A549 treated with AZD2906 at 1 μM for 4 hours (cell line): ENCODE results near the gene UGT1A7. TPM values are rescaled to one million over a fixed set of nuclear protein-coding genes. Genes with fewer than 3 reads are reported as not detected.

Source experiments
- total RNA-seq: library from RNA; stranded (reverse); fragments of 200-300 nt; extraction: Qiagen RNA extraction; gene quantifications from 5 replicates; pipeline ENCODE4 v1.2.3, GENCODE V29; 2022

Gene UGT1A7
- total RNA-seq = 3.4 to 5.0 TPM (median 3.5 TPM) in 5 replicates

DNA sequence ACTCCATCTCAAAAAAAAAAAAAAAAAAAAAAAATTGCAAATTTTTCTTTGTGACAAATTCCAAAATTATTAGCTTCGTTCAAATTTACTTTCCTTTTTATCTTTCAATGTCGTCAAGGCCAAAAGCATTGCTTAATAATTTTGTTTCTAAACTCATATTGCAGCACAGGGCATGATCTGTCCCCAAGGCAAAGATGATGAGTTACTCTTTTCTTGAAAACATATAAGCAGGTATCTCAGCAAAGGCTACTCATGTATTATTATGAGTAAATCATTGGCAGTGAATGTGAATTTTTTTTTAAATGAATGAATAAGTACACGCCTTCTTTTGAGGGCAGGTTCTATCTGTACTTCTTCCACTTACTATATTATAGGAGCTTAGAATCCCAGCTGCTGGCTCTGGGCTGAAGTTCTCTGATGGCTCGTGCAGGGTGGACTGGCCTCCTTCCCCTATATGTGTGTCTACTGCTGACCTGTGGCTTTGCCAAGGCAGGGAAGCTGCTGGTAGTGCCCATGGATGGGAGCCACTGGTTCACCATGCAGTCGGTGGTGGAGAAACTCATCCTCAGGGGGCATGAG is at the start of gene UGT1A7:
UGT1A7 (plus strand) TSS at position 381 of the 579 bp plus-strand sequence; CDS start at position 418, 37 bp downstream.

DNA sequence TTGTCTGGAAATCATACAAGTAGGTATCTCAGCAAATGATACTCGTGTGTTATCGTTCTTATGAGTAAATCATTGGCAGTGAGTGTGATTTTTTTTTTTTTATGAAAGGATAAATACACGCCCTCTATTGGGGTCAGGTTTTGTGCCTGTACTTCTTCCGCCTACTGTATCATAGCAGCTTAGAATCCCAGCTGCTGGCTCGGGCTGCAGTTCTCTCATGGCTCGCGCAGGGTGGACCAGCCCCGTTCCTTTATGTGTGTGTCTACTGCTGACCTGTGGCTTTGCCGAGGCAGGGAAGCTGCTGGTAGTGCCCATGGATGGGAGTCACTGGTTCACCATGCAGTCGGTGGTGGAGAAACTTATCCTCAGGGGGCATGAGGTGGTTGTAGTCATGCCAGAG is 45.4 kb upstream of the UGT1A7 start, which contains the start of gene UGT1A10:
UGT1A10 (plus strand) TSS at position 143 of the 400 bp plus-strand sequence; CDS start at position 218, 75 bp downstream.

DNA sequence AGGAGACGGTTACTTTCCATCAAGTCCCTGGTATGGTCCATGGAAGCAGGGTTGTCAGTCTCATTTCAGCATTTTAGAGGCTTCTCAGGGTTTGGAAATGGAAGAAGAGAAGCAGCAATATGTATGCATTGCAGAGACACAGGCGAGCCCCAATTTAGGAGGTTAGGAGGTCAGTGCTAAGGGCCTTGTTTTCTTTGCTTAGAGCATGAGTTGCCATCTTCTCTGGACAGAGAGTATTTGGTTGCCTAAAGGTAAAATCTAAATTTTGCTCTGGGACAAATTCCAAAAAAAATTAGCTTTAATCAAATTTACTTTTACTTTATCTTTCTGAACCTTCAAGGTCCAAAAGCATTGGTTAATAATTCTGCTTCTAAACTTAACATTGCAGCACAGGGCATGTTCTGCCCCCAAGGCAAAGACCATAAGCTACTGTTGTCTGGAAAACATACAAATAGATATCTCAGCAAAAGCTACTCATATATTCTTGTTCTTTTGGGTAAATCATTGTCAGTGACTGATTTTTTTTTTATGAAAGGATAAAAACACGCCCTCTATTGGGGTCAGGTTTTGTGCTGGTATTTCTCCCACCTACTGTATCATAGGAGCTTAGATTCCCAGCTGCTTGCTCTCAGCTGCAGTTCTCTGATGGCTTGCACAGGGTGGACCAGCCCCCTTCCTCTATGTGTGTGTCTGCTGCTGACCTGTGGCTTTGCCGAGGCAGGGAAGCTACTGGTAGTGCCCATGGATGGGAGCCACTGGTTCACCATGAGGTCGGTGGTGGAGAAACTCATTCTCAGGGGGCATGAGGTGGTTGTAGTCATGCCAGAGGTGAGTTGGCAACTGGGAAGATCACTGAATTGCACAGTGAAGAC is 10.2 kb upstream of the UGT1A7 start, which contains the start of gene UGT1A9:
UGT1A9 (plus strand) TSS at position 609 of the 872 bp plus-strand sequence; CDS start at position 646, 37 bp downstream.

DNA sequence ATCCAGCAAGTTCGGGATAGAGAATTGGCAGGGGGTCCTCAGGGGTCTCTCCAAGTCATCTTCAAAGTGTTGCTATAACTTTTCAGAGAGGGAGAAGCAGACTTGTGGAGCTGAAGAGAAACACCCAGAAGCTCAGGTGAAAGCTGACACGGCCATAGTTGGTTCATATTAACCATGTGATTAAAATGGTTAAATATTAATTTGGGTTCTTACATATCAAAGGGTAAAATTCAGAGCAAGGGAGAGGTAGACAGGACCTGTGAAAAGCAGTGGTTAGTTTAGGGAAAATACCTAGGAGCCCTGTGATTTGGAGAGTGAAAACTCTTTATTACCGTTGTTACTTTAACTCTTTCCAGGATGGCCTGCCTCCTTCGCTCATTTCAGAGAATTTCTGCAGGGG is 10.9 kb downstream of the UGT1A7 start, which contains the start of gene UGT1A6:
UGT1A6 (plus strand) TSS at position 243 of the 400 bp plus-strand sequence; CDS start at position 358, 115 bp downstream.

DNA sequence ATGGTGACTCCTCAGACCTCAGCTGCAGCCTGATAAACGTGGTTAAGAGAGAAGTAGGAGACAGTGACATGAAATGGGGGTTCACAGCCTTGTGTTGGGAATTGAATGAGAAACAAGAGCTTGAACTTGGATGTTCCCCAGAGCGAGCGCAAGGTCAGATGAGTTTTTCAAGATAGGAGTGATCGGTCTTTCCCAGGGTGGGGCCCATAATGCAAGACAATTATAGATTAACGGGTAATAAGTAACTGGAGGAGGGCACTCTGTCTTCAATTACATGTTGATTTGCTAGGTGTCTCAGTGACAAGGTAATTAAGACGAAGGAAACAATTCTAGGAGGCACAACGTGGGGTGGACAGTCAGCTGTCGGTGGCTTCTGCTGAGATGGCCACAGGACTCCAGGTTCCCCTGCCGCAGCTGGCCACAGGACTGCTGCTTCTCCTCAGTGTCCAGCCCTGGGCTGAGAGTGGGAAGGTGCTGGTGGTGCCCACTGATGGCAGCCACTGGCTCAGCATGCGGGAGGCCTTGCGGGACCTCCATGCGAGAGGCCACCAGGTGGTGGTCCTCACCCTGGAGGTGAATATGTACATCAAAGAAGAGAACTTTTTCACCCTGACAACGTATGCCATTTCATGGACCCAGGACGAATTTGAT is 31.0 kb downstream of the UGT1A7 start, which contains the start of gene UGT1A5:
UGT1A5 (plus strand) TSS at position 297 of the 651 bp plus-strand sequence; CDS start at position 382, 85 bp downstream.

DNA sequence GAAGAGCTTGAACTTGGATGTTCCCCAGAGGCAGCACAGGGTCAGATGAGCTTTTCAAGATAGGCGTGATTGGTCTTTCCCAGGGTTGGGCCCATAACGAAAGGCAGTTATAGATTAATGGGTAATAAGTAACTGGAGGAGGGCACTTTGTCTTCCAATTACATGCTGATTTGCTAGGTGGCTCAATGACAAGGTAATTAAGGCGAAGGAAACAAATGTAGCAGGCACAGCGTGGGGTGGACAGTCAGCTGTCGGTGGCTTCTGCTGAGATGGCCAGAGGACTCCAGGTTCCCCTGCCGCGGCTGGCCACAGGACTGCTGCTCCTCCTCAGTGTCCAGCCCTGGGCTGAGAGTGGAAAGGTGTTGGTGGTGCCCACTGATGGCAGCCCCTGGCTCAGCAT is 36.9 kb downstream of the UGT1A7 start, which contains the start of gene UGT1A4:
UGT1A4 (plus strand) TSS at position 185 of the 400 bp plus-strand sequence; CDS start at position 270, 85 bp downstream.

DNA sequence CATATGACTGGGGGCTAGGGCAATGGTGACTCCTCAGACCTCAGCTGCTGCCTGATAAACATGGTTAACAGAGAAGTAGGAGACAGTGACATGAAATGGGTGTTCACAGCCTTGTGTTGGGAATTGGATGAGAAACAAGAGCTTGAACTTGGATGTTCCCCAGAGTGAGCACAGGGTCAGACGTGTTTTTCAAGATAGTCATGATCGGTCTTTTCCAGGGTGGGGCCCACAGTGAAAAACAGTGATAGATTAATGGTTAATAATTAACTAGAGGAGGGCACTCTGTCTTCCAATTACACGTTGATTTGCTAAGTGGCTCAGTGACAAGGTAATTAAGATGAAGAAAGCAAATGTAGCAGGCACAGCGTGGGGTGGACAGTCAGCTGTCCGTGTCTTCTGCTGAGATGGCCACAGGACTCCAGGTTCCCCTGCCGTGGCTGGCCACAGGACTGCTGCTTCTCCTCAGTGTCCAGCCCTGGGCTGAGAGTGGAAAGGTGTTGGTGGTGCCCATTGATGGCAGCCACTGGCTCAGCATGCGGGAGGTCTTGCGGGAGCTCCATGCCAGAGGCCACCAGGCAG is 47.1 kb downstream of the UGT1A7 start, which contains the start of gene UGT1A3:
UGT1A3 (plus strand) TSS at position 320 of the 579 bp plus-strand sequence; CDS start at position 405, 85 bp downstream.

DNA sequence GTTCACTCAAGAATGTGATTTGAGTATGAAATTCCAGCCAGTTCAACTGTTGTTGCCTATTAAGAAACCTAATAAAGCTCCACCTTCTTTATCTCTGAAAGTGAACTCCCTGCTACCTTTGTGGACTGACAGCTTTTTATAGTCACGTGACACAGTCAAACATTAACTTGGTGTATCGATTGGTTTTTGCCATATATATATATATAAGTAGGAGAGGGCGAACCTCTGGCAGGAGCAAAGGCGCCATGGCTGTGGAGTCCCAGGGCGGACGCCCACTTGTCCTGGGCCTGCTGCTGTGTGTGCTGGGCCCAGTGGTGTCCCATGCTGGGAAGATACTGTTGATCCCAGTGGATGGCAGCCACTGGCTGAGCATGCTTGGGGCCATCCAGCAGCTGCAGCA is 78.3 kb downstream of the UGT1A7 start, which contains the start of gene UGT1A1:
UGT1A1 (plus strand) TSS at position 228 of the 400 bp plus-strand sequence; CDS start at position 246, 18 bp downstream.

DNA sequence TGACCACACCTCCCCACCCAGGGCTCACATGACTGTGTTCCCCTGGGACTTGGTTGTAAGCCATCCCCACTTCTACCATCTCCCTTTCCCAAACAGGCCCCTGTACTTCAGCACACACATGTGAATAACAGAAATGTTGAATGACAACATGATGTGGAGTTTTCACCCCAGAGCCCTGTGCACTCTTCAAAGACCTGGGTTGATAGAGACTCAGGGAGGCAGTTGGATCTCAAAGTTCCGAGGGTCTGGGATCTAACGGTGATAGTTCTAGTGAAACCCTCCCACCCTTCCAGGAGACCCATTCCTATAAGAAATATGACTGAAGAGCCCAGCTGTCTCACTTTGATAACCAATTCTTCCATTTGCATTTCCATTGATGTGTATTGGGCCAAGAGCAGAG is 96.3 kb downstream of the UGT1A7 start, which contains the start of gene MROH2A:
MROH2A (plus strand) TSS at position 301 of the 400 bp plus-strand sequence. CDS start 1,029 bp downstream, outside the sequence.

Other genes with a start within 250 kb of the UGT1A7 start
- gene USP40, start 115.1 kb upstream of the UGT1A7 start, total RNA-seq = 20.1 to 24.5 TPM (median 22.5 TPM) in 5 replicates
- gene UGT1A8, start 64.3 kb upstream of the UGT1A7 start, total RNA-seq = 0.03 to 0.10 TPM (median 0.07 TPM) in 3 of 5 replicates, not detected in the others
- gene UGT1A10, start 45.5 kb upstream of the UGT1A7 start, total RNA-seq = 0.03 to 0.14 TPM (median 0.08 TPM) in 4 of 5 replicates, not detected in the other
- 3.3 to 5.5 TPM (median 3.7 TPM) in 5 replicates for gene UGT1A9, start 10.0 kb upstream of the UGT1A7 start, total RNA-seq
- gene UGT1A6, start 11.0 kb downstream of the UGT1A7 start, total RNA-seq = 0.72 to 1.1 TPM (median 0.89 TPM) in 5 replicates
- 0.03 to 0.09 TPM (median 0.05 TPM) in 3 of 5 replicates, not detected in the others for gene UGT1A5, start 31.0 kb downstream of the UGT1A7 start, total RNA-seq
- 0.06 to 0.11 TPM (median 0.06 TPM) in 3 of 5 replicates, not detected in the others for gene UGT1A4, start 36.8 kb downstream of the UGT1A7 start, total RNA-seq
- gene UGT1A3, start 47.1 kb downstream of the UGT1A7 start, total RNA-seq = 0.05 to 0.09 TPM (median 0.07 TPM) in 4 of 5 replicates, not detected in the other
- gene UGT1A1, start 78.4 kb downstream of the UGT1A7 start, total RNA-seq = 0.51 to 0.86 TPM (median 0.73 TPM) in 5 replicates
- 0.11 to 0.23 TPM (median 0.18 TPM) in 4 of 5 replicates, not detected in the other for gene MROH2A, start 96.4 kb downstream of the UGT1A7 start, total RNA-seq
- 48.3 to 54.8 TPM (median 50.4 TPM) in 5 replicates for gene HJURP, start 172.6 kb downstream of the UGT1A7 start, total RNA-seq
- 0.20 to 0.47 TPM (median 0.30 TPM) in 4 of 5 replicates, not detected in the other for gene TRPM8, start 235.5 kb downstream of the UGT1A7 start, total RNA-seq